Cerebellar cortex (tissue), 1 donor: ENCODE measurements around the gene SELPLG.
"Not testable (repeated sequence)": the region's sequence is repeated elsewhere in the genome, so short reads cannot be mapped to it uniquely, and the experiment has no call there.

Experiments used
- DNase-seq: peaks from one replicate; pipeline ENCODE4 v3.0.0-alpha.2; 2015; ENCODE audit warnings: low spot score

SELPLG gene

GRCh38 chr12:108638141-108638827, 4.6 kb upstream of the SELPLG start:
- no peak for DNase-seq

DNA sequence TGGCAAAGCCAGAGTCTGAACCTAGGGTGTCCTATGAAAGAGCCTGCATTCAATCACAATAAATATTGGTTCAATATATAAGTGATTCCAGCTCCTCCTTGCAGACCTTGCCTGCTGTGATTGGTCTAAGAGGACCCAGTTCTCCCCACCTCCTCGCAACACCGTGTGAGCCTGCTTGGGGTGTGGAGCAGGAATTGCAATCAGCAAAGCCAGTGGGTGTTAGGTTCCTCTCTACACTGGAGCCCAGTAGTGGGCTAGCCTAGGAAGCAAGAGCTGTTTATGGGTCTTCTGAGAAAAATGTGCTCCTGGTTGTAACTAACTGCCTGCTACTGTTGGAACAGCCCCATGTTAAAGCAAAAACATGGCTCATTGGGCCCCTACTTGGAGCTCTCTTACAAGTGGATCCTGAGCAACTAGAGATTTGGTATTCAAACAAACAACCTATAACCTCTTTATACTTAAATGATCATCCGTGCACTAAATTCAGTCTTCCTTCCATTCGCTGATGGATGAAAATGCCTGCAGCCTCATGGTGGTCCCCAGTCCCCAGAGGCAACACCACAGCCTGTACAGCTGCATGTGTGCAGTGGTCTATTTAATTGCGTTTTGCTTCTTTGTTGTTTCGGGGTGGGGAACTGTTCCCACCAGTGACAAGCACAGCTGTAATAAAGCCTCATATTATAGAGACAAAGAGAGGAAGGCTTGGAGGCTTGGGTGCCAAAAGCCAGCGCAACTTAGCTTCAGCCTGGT, 3.7 kb upstream of the SELPLG start:
- DNase-seq: no peak

GRCh38 chr12:108635997-108636808, 2.5 kb upstream of the SELPLG start:
- DNase-seq: no peak

GRCh38 chr12:108635201-108635996, 1.7 kb upstream of the SELPLG start:
- no peak for DNase-seq

- no peak for DNase-seq
Measured at GRCh38 chr12:108634341-108634751, 652 bp upstream of the SELPLG start.

GRCh38 chr12:108633081-108633533, 587 bp downstream of the SELPLG start:
- DNase-seq: no peak

GRCh38 chr12:108631261-108631660, 2.4 kb downstream of the SELPLG start:
- not testable (repeated sequence) for DNase-seq

DNA sequence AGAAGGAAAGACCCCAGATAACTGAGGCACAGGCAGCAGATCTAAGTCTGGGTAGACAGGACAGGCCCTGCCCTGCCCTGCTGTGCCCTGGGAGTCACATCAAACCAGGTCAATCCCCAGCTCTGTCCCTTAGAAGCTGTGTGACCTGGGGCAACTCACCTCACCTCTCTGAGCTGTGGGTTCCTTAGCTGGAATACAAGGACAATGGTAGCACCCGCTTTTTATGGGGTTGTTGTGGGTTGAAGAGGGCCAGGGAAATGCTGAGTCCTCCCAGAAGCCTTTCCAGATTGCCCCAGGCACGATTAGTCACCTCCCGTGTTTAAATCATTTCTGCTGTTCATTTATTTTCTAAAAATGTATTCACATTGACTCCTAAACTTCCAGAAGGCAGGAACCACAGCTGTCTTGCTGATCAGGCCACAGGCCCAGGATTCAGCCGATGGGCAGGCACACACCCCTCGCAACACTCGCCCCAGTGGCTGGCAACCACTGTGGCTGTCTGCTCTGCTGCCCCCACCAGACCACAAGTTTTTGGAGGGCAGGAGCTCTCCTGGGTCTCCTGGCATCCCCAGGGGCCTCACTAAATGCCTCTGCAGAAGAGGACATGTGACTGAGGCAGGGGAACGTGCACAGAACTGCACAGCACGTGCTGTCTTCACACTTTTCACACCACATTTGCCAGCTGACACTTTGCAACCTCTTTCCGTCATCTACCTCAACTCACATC, 3.0 kb downstream of the SELPLG start:
- DNase-seq: no peak

GRCh38 chr12:108629824-108630476, 3.7 kb downstream of the SELPLG start:
- no peak for DNase-seq

DNA sequence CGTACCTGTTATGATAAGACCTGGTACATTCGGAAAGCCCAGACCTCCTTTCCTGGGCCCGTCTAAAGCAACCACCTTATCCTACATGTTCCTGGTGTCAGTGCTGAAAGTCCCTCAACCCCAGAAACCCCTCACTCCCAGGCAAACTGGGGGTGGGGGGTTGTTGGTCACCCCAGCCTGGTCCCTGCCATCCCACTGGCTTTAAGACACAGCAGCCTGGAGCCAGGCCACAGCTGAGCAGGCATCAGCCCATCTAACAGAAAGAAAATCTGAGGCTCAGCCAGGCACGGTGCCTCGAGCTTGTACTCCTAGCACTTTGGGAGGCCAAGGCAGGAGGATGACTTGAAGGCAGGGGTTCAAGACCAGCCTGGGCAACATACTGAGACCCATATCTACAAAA, 4.5 kb downstream of the SELPLG start:
- DNase-seq: no peak

DNA sequence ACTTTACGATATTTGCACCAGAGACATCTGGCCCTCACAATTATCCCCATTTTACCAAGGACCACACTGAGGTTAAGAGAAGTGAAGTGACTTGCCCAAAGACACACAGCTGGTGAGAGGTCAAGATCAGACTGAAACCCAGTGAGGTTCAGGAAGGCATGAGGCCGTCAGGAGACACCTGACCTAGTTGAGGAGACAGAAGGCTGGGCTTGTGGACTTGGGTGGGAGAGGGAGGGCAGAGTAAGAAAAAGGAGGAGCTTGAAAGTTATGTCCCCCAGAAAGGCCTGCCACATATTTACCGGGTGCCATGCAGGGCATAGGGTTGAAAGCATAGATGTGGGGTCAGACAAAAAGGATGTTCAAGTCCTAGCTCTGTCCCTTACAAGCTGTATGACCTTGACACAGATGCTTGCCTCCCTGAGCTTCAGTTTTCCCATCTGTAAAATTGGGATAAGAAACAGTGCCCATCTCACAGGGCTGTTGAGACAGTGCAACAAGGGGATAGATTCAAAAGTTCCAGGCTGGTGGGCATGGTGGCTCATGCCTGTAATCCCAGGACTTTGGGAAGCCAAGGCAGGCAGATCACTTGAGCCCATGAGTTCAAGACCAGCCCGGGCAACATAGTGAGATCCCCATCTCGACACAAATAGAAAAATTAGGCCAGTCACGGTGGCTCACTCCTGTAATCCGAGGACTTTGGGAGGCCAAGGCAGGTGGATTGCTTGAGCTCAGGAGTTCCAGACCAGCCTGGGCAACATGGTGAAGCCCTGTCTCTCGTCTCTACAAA, 6.4 kb downstream of the SELPLG start:
- no peak for DNase-seq

- DNase-seq: no peak
Measured at GRCh38 chr12:108625228-108625627, 8.5 kb downstream of the SELPLG start.

GRCh38 chr12:108623577-108623976, 10.1 kb downstream of the SELPLG start:
- no peak for DNase-seq

GRCh38 chr12:108622921-108623514, 10.7 kb downstream of the SELPLG start:
- DNase-seq: no peak

GRCh38 chr12:108622421-108622820, 11.3 kb downstream of the SELPLG start:
- DNase-seq: no peak

- no peak for DNase-seq
Measured at GRCh38 chr12:108621161-108621560, 12.5 kb downstream of the SELPLG start.

- no peak for DNase-seq
Measured at GRCh38 chr12:108620236-108620879, 13.3 kb downstream of the SELPLG start.

GRCh38 chr12:108619369-108620160, 14.1 kb downstream of the SELPLG start:
- DNase-seq: no peak
